Stimulated activated CD8-positive, alpha-beta memory T cell treated with anti-CD3 and anti-CD28 coated beads, Interleukin-7, amount 100 ng/mL, for 4 hours (primary cell): ENCODE data around the gene FAM163B.

Experiments used
- DNase-seq, 2 donors: peaks; one replicate each; pipeline ENCODE4 v3.0.0-alpha.2; 2020; ENCODE audit warnings: low read depth in 2 of 2

FAM163B gene

GRCh38 chr9:133528876-133529241, 80.3 kb downstream of the FAM163B start:
- DNase-seq = no peak

DNA sequence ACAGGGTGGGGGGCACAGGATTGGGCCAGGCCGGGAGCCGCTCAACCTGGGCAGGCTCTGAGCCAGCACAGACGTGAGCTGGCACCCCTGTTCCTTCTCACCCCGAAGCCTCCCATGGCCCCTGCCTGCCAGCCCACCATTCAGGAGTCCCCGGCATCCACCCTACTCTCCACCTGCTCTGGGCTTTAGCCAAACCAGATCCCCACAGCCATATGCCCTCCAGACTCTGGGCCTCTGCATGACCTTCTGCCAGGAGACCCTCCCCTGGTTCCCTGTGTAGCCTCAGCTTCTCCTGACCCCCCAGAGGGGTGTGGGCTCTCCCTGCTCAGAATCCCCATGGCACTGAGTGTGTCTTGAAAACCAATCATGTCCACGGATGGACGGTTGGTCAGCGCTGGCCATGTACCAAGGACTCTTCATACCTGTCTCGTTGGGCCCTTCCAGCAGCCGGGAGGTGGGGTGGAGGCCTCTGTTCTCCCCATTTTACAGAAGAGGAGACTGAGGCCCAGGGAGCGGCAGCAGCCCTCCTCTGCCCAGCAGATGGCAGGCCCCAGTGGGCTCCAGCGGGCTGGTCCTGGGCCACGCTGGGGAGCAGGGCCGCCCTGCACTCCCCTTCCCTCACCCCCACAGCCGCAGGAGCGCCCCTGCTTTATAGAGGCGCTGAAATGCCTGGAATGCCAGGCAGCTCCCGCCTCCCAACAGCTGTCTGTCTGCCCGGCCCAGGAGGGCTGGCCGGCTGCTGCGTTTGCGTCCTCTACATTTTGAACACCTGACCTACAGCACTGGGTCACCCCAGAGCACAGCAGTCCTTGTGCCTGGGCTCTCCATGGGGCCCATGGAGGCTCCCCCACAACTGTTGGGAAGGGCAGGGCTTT, 81.0 kb downstream of the FAM163B start:
- DNase-seq = no peak

GRCh38 chr9:133527444-133527920, 81.7 kb downstream of the FAM163B start:
- DNase-seq = no peak
